Caco-2 (cell line): ENCODE data around the gene FATE1. TPM values are rescaled to one million over a fixed set of nuclear protein-coding genes. Genes with fewer than 3 reads are reported as not detected.

ENCODE experiments used
- BruUV-seq: library from RNA; stranded (reverse); fragments of 400-500 nt; replicated peaks from 2 replicates; lab custom pipeline; 2021; lab: Mats Ljungman, UMichigan
- CTCF ChIA-PET: fragments of 300-600 bp; sonication (Branson Sonifier 250); formaldehyde crosslinking; loops from one replicate; lab custom pipeline; 2022; ENCODE audit warnings: antibody characterized with exemption; lab: Charles Lee
- POLR2A ChIA-PET: fragments of 300-600 bp; sonication (Branson Sonifier 250); formaldehyde crosslinking; loops from one replicate; lab custom pipeline; 2022; ENCODE audit warnings: antibody characterized with exemption; lab: Charles Lee
- DNase-seq, 2 experiments: peaks; one replicate each; pipeline versions ENCODE4 v3.0.0 to v3.0.0-alpha.2; 2020 to 2022
- H3K27me3 ChIP-seq: replicated peaks from 2 replicates; pipeline ENCODE4 v1.6.0; 2011; ENCODE audit warnings: low read length; ENCODE audit not compliant: control insufficient read depth, insufficient read depth
- H3K36me3 ChIP-seq: 2 replicates; pipeline ENCODE4 v1.5.1; 2011; ENCODE audit warnings: low read length; ENCODE audit not compliant: control insufficient read depth, insufficient read depth
- H3K4me1 ChIP-seq: fragments of 250-450 bp; sonication (Bioruptor Pico); 2 replicates; pipeline ENCODE4 v1.5.1; 2020; ENCODE audit warnings: mild to moderate bottlenecking
- H3K4me3 ChIP-seq: 2 replicates; pipeline ENCODE4 v1.5.1; 2011; ENCODE audit warnings: low read depth, mild to moderate bottlenecking, control low read depth, low read length
- H3K9me3 ChIP-seq: fragments of 250-450 bp; sonication (Bioruptor Pico); 2 replicates; pipeline ENCODE4 v1.5.1; 2020; ENCODE audit warnings: mild to moderate bottlenecking, moderate library complexity
- H3K27ac Mint-ChIP-seq: one replicate; pipeline ENCODE4 v1.8.0; 2022; ENCODE audit warnings: mixed read lengths; ENCODE audit not compliant: unreplicated experiment
- H3K27me3 Mint-ChIP-seq: one replicate; pipeline ENCODE4 v1.8.0; 2022; ENCODE audit warnings: mixed read lengths; ENCODE audit not compliant: insufficient read depth, unreplicated experiment
- H3K36me3 Mint-ChIP-seq: one replicate; pipeline ENCODE4 v1.8.0; 2022; ENCODE audit warnings: mild to moderate bottlenecking, mixed read lengths; ENCODE audit not compliant: insufficient read depth, unreplicated experiment
- H3K4me1 Mint-ChIP-seq: one replicate; pipeline ENCODE4 v1.8.0; 2022; ENCODE audit warnings: low read depth, mixed read lengths; ENCODE audit not compliant: unreplicated experiment
- H3K4me3 Mint-ChIP-seq: one replicate; pipeline ENCODE4 v1.8.0; 2022; ENCODE audit warnings: mild to moderate bottlenecking, moderate library complexity, mixed read lengths; ENCODE audit not compliant: unreplicated experiment
- H3K9me3 Mint-ChIP-seq: one replicate; pipeline ENCODE4 v1.8.0; 2022; ENCODE audit warnings: mixed read lengths; ENCODE audit not compliant: unreplicated experiment
- CTCF ChIP-seq, 2 experiments: fragments of 200-600 bp in 1 of 2; IDR thresholded peaks; 1 replicate in 1 of 2; 2 replicates in 1 of 2; pipeline versions ENCODE4 v1.5.1 to v1.8.0; 2011 to 2022; ENCODE audit warnings: antibody characterized with exemption in 1 of 2, control low read depth in 1 of 2, inconsistent platforms in 1 of 2, low read depth in 1 of 2, low read length in 1 of 2, mild to moderate bottlenecking in 1 of 2, moderate library complexity in 1 of 2; ENCODE audit not compliant: insufficient read depth in 1 of 2, severe bottlenecking in 1 of 2, unreplicated experiment in 1 of 2
- intact Hi-C: fragments of 100-400 bp; cut with micrococcal nuclease; formaldehyde crosslinking; loops from one replicate; pipeline ENCODE4 v1.10.0; 2022; ENCODE audit not compliant: unreplicated experiment
- total RNA-seq: library from RNA; stranded (reverse); gene quantifications from 2 replicates; pipeline ENCODE4 v1.2.3, GENCODE V29; 2022

FATE1 gene
- total RNA-seq, 1 experiment from 2014 or later, result not detected

- Histone ChIP-seq H3K4me3 (no peak overlapping the region), H3K9me3 (no peaks in the 10 kb centered on the region), H3K27me3 (no peaks in the 10 kb centered on the region), H3K4me1 (no peaks in the 10 kb centered on the region), H3K36me3 (no peaks in the 10 kb centered on the region)
- Mint-ChIP-seq H3K9me3 (no peaks in the 10 kb centered on the region), H3K4me3 (no peak overlapping the region), H3K4me1 (no peaks in the 10 kb centered on the region), H3K36me3 (no peaks in the 10 kb centered on the region), H3K27me3 (peaks cover 11% of the 10 kb centered on the region), H3K27ac (no peak overlapping the region)
- intact Hi-C loops, result no loop called here
- CTCF ChIA-PET, result no interaction called here
- TF ChIP-seq CTCF (IDR thresholded peaks at IDR 0.05; ENCODE audit: insufficient read depth in 1 of 2, low read depth in 1 of 2, low read length in 1 of 2, severe bottlenecking in 1 of 2, unreplicated experiment in 1 of 2), result no peak
- no peak for DNase-seq
- BruUV-seq, result no TSS peak
- POLR2A ChIA-PET, result no interaction called here
Measured at GRCh38 chrX:151679798-151680402, 35.9 kb upstream of the FATE1 start.

GRCh38 chrX:151680805-151681204 is 35.0 kb upstream of the FATE1 start:
- Histone ChIP-seq H3K9me3 (no peaks in the 10 kb centered on the region), H3K36me3 (no peaks in the 10 kb centered on the region), H3K4me3 (no peak overlapping the region), H3K27me3 (no peaks in the 10 kb centered on the region), H3K4me1 (no peaks in the 10 kb centered on the region)
- peak; percentile 39 to 45 for TF ChIP-seq CTCF (IDR thresholded peaks at IDR 0.05; ENCODE audit: insufficient read depth in 1 of 2, low read depth in 1 of 2, low read length in 1 of 2, severe bottlenecking in 1 of 2, unreplicated experiment in 1 of 2)
- no peaks in the 10 kb centered on the region for H3K9me3 Mint-ChIP-seq
- no peaks in the 10 kb centered on the region for H3K36me3 Mint-ChIP-seq
- no peak overlapping the region for H3K4me3 Mint-ChIP-seq
- POLR2A ChIA-PET, result no interaction called here
- intact Hi-C loops, result loop anchor here (1.0 kb wide), 1 partner anchor 530 kb away; no protein-coding TSS in a partner anchor
- CTCF ChIA-PET, result interaction anchor here (0.5 to 1.4 kb wide), 2 partner anchors 175 to 529 kb away, joined by 3 to 4 read pairs; no protein-coding TSS in a partner anchor
- no TSS peak for BruUV-seq
- peak; percentile 49 to 63 for DNase-seq
- peaks cover 11% of the 10 kb centered on the region for H3K27me3 Mint-ChIP-seq
- H3K4me1 Mint-ChIP-seq, result no peaks in the 10 kb centered on the region
- H3K27ac Mint-ChIP-seq, result no peak overlapping the region

DNA sequence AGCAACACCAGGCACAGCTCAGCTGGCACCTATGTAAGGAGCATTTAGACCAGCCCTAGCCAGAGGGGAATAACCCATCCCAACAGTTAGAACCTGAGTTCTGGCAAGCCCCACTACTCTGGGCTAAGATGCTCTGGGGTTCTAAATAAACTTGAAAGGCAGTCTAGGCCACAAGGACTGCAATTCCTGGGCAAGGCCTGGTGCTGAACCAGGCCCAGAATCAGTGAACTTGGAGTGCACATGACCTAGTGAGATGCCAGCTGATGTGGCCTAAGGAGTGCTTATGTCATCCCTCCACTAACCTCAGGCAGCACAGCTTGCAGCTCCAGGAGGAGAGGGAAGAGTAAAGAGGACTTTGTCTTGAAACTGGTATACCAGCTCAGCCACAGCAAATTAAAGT is 28.2 kb upstream of the FATE1 start:
- Mint-ChIP-seq H3K4me3 (no peak overlapping the region), H3K27ac (no peak overlapping the region), H3K27me3 (peaks cover 4% of the 10 kb centered on the region), H3K36me3 (no peaks in the 10 kb centered on the region), H3K9me3 (no peaks in the 10 kb centered on the region), H3K4me1 (no peaks in the 10 kb centered on the region)
- no peak for TF ChIP-seq CTCF (IDR thresholded peaks at IDR 0.05; ENCODE audit: insufficient read depth in 1 of 2, low read depth in 1 of 2, low read length in 1 of 2, severe bottlenecking in 1 of 2, unreplicated experiment in 1 of 2)
- intact Hi-C loops, result no loop called here
- CTCF ChIA-PET, result no interaction called here
- BruUV-seq, result no TSS peak
- no peaks in the 10 kb centered on the region for H3K9me3 ChIP-seq
- no peak for DNase-seq
- no peak overlapping the region for H3K4me3 ChIP-seq
- no peaks in the 10 kb centered on the region for H3K4me1 ChIP-seq
- H3K36me3 ChIP-seq, result no peaks in the 10 kb centered on the region
- no peaks in the 10 kb centered on the region for H3K27me3 ChIP-seq
- POLR2A ChIA-PET, result no interaction called here
